DOHH2 (cell line): Measurements from ENCODE around the gene LYRM4.

ENCODE experiments used
- H3F3A ChIP-seq: fragments of 200-600 bp; sonication (generic), shearing (Covaris generic); 2 replicates; pipeline ENCODE4 v1.6.0; 2016; ENCODE audit warnings: antibody characterized with exemption, mild to moderate bottlenecking; ENCODE audit not compliant: control insufficient read depth, insufficient read depth
- H3K27ac ChIP-seq: fragments of 200-600 bp; sonication (generic); 2 replicates; pipeline ENCODE4 v1.5.1; 2014; ENCODE audit warnings: low read depth, mild to moderate bottlenecking, low read length, moderate library complexity
- H3K27me3 ChIP-seq: fragments of 200-600 bp; sonication (generic); 2 replicates; pipeline ENCODE4 v1.6.1; 2014; ENCODE audit warnings: mild to moderate bottlenecking, low read length, mixed read lengths; ENCODE audit not compliant: control insufficient read depth
- H3K36me3 ChIP-seq: fragments of 200-600 bp; sonication (generic); 2 replicates; pipeline ENCODE4 v1.6.1; 2014; ENCODE audit warnings: mild to moderate bottlenecking, low read length, moderate library complexity, mixed read lengths; ENCODE audit not compliant: control insufficient read depth
- H3K4me1 ChIP-seq: fragments of 200-600 bp; sonication (generic); 2 replicates; pipeline ENCODE4 v1.6.1; 2014; ENCODE audit warnings: mild to moderate bottlenecking, low read length, mixed read lengths; ENCODE audit not compliant: control insufficient read depth
- H3K4me2 ChIP-seq: fragments of 200-600 bp; sonication (generic); 2 replicates; pipeline ENCODE4 v1.6.0; 2014; ENCODE audit warnings: mild to moderate bottlenecking, low read length, moderate library complexity
- H3K4me3 ChIP-seq: fragments of 200-600 bp; sonication (generic); 2 replicates; pipeline ENCODE4 v1.5.1; 2014; ENCODE audit warnings: mild to moderate bottlenecking, low read length, mixed read lengths
- H3K79me2 ChIP-seq: fragments of 200-600 bp; sonication (generic); 2 replicates; pipeline ENCODE4 v1.6.1; 2014; ENCODE audit warnings: mild to moderate bottlenecking, low read length, mixed read lengths; ENCODE audit not compliant: control insufficient read depth
- H3K9me2 ChIP-seq: fragments of 200-600 bp; sonication (generic); replicated peaks from 2 replicates; pipeline ENCODE4 v1.6.1; 2014; ENCODE audit warnings: mild to moderate bottlenecking, low read length, mixed read lengths; ENCODE audit not compliant: control insufficient read depth
- H3K9me3 ChIP-seq: fragments of 200-600 bp; sonication (generic); 2 replicates; pipeline ENCODE4 v1.6.1; 2014; ENCODE audit warnings: antibody characterized with exemption, low read length, mixed read lengths; ENCODE audit not compliant: control insufficient read depth, insufficient read depth
- H4K20me1 ChIP-seq: fragments of 200-600 bp; sonication (generic); 2 replicates; pipeline ENCODE4 v1.6.0; 2014; ENCODE audit warnings: low read depth, mild to moderate bottlenecking, antibody characterized with exemption, low read length, moderate library complexity; ENCODE audit not compliant: control insufficient read depth, insufficient read depth
- EZH2phosphoT487 ChIP-seq: fragments of 200-600 bp; sonication (generic); IDR thresholded peaks from 2 replicates; pipeline ENCODE4 v1.6.1; 2017; ENCODE audit warnings: borderline replicate concordance, mild to moderate bottlenecking, antibody characterized with exemption, low read length, moderate library complexity, mixed read lengths
- TF ChIP-seq, protein P1 (sequence below): fragments of 200-600 bp; sonication (generic); IDR thresholded peaks from one replicate; pipeline ENCODE4 v1.5.1; 2014; ENCODE audit warnings: antibody characterized with exemption, mild to moderate bottlenecking, low read depth, low read length; ENCODE audit not compliant: poor library complexity, severe bottlenecking

LYRM4 gene

DNA sequence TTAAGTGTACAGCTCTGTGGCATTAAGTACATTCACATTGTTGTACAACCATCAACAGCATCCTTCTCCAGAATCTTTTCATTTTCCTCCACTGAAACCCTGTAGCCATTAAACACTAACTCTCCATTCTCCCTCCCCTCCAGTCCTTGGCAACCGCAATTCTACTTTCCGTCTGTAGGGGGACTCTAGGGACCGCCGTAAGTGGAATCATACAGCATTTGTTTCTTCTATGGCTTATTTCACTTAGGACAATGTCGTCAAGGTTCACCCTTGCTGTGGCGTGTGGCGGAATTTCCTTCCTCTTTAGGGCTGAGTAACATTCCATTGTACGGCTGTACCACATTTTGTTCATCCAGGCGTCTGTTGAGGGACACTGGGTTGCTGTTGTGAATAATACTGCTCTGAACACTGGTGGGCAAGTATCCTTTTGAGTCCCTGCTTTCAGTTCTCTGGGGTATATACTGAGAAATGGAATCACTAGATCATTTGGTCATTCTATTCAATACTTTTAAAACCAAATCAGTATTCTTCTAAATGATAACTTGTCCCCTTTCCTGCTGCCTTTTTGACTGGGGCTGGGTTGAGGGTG lies 124.9 kb downstream of the LYRM4 start:
- Histone ChIP-seq H3K79me2 (no peaks in the 10 kb centered on the region), H3K9me3 (no peaks in the 10 kb centered on the region), H3K36me3 (no peaks in the 10 kb centered on the region), H3F3A (peaks cover 5% of the 10 kb centered on the region; the same call in 1 of the 2 replicates), H4K20me1 (no peaks in the 10 kb centered on the region; the same call in 1 of the 2 replicates), H3K4me2 (peak overlapping the region; percentile 4; the same call in 1 of the 2 replicates), H3K4me1 (peaks cover 37% of the 10 kb centered on the region), H3K27ac (no peak overlapping the region), H3K9me2 (no peaks in the 10 kb centered on the region), H3K27me3 (no peaks in the 10 kb centered on the region), H3K4me3 (no peak overlapping the region)
- TF ChIP-seq, protein P1, sequence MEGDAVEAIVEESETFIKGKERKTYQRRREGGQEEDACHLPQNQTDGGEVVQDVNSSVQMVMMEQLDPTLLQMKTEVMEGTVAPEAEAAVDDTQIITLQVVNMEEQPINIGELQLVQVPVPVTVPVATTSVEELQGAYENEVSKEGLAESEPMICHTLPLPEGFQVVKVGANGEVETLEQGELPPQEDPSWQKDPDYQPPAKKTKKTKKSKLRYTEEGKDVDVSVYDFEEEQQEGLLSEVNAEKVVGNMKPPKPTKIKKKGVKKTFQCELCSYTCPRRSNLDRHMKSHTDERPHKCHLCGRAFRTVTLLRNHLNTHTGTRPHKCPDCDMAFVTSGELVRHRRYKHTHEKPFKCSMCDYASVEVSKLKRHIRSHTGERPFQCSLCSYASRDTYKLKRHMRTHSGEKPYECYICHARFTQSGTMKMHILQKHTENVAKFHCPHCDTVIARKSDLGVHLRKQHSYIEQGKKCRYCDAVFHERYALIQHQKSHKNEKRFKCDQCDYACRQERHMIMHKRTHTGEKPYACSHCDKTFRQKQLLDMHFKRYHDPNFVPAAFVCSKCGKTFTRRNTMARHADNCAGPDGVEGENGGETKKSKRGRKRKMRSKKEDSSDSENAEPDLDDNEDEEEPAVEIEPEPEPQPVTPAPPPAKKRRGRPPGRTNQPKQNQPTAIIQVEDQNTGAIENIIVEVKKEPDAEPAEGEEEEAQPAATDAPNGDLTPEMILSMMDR: peak; percentile 77
- no peak for TF ChIP-seq EZH2phosphoT487

DNA sequence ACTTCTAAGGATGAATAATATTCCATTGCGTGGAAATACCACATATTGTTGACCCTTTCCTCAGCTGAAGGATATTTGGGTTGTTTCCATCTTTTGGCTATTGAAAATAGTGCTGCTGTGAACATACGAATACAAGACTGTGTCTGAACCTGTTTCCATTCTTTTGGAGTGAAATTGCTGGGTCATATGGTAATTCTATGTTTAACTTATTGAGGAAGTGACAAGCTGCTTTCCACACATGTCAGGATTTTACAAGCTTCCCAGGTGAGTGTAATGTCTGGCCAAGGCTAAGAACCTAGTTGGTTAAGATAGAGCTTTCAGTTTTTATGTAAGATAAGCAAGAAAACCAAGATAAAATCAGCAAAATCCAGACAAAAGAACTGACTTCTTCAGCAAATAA lies 126.8 kb downstream of the LYRM4 start:
- Histone ChIP-seq H3K9me2 (no peaks in the 10 kb centered on the region), H3K9me3 (no peaks in the 10 kb centered on the region), H4K20me1 (no peaks in the 10 kb centered on the region; the same call in 1 of the 2 replicates), H3K4me3 (no peak overlapping the region), H3K36me3 (no peaks in the 10 kb centered on the region), H3K27ac (no peak overlapping the region), H3F3A (peaks cover 2% of the 10 kb centered on the region; the same call in 1 of the 2 replicates), H3K79me2 (no peaks in the 10 kb centered on the region), H3K4me2 (no peak overlapping the region), H3K27me3 (no peaks in the 10 kb centered on the region), H3K4me1 (peaks cover 23% of the 10 kb centered on the region)
- TF ChIP-seq, protein P1: no peak
- no peak for TF ChIP-seq EZH2phosphoT487

DNA sequence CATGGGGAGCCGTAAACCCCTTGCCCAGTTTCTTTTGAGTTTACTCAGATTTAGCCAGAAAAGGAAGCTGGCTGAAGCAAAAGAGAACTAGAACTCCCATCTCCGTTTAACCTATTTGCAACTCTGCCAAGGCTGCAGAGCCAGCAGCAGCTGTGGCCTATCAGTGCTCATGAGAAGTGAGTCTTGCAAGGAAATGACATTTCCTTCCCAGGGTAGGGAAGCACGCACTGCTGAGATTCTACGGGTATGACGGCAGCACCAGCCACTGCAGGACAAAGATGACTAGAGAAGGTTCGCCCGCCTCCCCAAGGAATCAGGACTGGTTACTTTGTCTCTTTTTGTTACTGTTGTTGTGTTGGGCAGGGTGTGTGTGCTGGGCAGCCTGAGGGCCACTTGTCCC lies 128.0 kb downstream of the LYRM4 start:
- no peak overlapping the region for H3K27ac ChIP-seq

More for the DNA sequence above, 128.0 kb downstream of the LYRM4 start:
- no peak for TF ChIP-seq EZH2phosphoT487
- TF ChIP-seq, protein P1: no peak
- H3K4me3 ChIP-seq: peak overlapping the region; percentile 37; the same call in 1 of the 2 replicates
- peaks cover 35% of the 10 kb centered on the region for H3K4me1 ChIP-seq
- no peaks in the 10 kb centered on the region; the same call in 1 of the 2 replicates for H4K20me1 ChIP-seq
- no peaks in the 10 kb centered on the region for H3K9me3 ChIP-seq
- no peaks in the 10 kb centered on the region for H3K79me2 ChIP-seq
- H3K4me2 ChIP-seq: peak overlapping the region; percentile 57
- no peaks in the 10 kb centered on the region for H3K27me3 ChIP-seq
- H3K9me2 ChIP-seq: no peaks in the 10 kb centered on the region
- H3F3A ChIP-seq: peaks cover 2% of the 10 kb centered on the region; the same call in 1 of the 2 replicates
- H3K36me3 ChIP-seq: no peaks in the 10 kb centered on the region
